ENCODE data around the gene IKBKE. TPM values are rescaled to one million over a fixed set of nuclear protein-coding genes. Genes with fewer than 3 reads are reported as not detected.

IKBKE gene
- total and polyA plus RNA-seq, 2 donors, result 17.1 to 23.9 TPM

DNA sequence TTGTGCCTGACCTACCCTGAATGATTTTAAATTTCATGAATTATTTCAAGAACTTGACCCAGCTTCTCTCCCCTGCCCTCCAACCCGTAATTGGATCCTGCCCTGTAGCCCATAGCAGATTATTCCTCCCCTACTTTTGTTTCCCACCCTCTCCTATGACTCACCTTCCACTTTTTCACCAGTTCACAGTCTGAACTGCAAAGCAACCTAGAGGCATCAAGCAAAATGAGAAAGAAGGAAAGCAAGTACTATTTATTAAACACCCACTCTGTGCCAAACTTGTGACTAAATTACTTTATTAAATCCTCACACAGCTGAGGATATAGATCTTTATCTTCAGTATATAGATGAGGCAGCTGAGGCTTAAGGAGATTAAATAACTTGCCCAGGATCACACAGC, 20.7 kb upstream of the IKBKE start:
- no peaks in the 10 kb centered on the region for H3K4me1 ChIP-seq (ENCODE audit: control insufficient read depth in 2 of 2, insufficient read depth in 2 of 2, low read length in 2 of 2)
- H3K36me3 ChIP-seq (ENCODE audit: control insufficient read depth in 2 of 2, insufficient read depth in 2 of 2, low read length in 1 of 2), result peaks cover 35 to 62% of the 10 kb centered on the region in 2 donors
- H3K4me3 ChIP-seq (ENCODE audit: low read length in 2 of 2), result no peak overlapping the region
- no peak overlapping the region for H3K27ac ChIP-seq (ENCODE audit: low read depth in 1 of 2, low read length in 1 of 2)
- DNase-seq (ENCODE audit: low read depth in 6 of 9, low spot score in 9 of 9), result no peak
- no peaks in the 10 kb centered on the region for H3K27me3 ChIP-seq (ENCODE audit: control insufficient read depth in 2 of 2, insufficient read depth in 1 of 2, low read length in 1 of 2)
- H3K9me3 ChIP-seq (ENCODE audit: control insufficient read depth in 2 of 2, insufficient read depth in 1 of 2, low read length in 1 of 2), result no peaks in the 10 kb centered on the region
- WGBS, result 95% methylated on average over 1 of the region's 1 CpG

DNA sequence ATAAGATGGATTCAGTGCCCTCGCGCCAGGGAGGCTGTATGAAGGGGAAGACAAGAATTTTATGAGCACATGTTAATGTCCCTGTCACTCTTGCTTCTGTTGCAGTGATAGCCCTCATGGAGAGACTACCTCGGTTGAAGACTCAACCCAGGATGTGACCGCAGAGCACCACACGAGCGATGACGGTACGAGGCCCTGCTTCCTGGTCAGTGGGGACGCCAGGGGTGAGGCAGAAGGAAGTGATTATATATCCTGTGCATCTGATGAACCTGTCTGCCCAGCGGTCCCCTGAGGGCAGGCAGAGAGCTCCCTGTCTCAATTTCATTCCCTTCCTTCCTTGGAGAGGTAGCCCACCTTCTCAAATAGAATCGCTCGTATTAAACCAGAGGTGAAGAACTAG, 20.0 kb upstream of the IKBKE start:
- no peak overlapping the region for H3K27ac ChIP-seq (ENCODE audit: low read depth in 1 of 2, low read length in 1 of 2)
- no peaks in the 10 kb centered on the region for H3K27me3 ChIP-seq (ENCODE audit: control insufficient read depth in 2 of 2, insufficient read depth in 1 of 2, low read length in 1 of 2)
- 97% methylated on average over 12 of the region's 12 CpGs for WGBS
- H3K9me3 ChIP-seq (ENCODE audit: control insufficient read depth in 2 of 2, insufficient read depth in 1 of 2, low read length in 1 of 2), result no peaks in the 10 kb centered on the region
- H3K36me3 ChIP-seq (ENCODE audit: control insufficient read depth in 2 of 2, insufficient read depth in 2 of 2, low read length in 1 of 2), result peaks cover 40 to 62% of the 10 kb centered on the region in 2 donors
- DNase-seq (ENCODE audit: low read depth in 6 of 9, low spot score in 9 of 9), result no peak
- H3K4me1 ChIP-seq (ENCODE audit: control insufficient read depth in 2 of 2, insufficient read depth in 2 of 2, low read length in 2 of 2), result no peaks in the 10 kb centered on the region
- H3K4me3 ChIP-seq (ENCODE audit: low read length in 2 of 2), result no peak overlapping the region

DNA sequence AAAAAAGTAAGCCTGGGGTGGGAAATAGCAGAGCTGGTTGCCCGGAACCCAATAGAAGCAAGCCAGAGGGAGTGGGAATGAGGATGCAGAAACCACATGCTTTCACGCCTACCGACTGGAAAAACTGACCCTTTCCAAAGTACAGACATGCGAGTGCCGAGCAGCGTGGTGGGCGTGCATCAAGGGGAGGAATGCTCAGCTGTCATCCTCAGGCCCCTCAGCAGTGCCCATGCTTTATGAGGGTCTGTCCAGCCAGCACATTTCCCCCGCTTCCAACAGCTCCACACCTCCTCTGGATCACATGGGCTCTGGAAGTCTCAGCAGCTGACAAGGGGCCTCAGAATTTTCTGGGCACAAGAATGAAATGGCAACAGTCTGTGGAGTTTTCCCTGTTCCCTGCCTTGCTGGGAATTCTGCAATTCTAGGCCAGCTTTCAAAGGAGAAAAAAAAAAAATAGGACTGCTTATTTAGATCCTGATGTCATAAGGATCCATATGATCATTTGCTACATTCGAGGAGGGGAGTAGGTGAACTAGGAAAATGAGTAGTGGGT, 19.1 kb upstream of the IKBKE start:
- Histone ChIP-seq H3K27ac (ENCODE audit: low read depth in 1 of 2, low read length in 1 of 2) (no peak overlapping the region), H3K9me3 (ENCODE audit: control insufficient read depth in 2 of 2, insufficient read depth in 1 of 2, low read length in 1 of 2) (no peaks in the 10 kb centered on the region), H3K27me3 (ENCODE audit: control insufficient read depth in 2 of 2, insufficient read depth in 1 of 2, low read length in 1 of 2) (no peaks in the 10 kb centered on the region), H3K4me1 (ENCODE audit: control insufficient read depth in 2 of 2, insufficient read depth in 2 of 2, low read length in 2 of 2) (no peaks in the 10 kb centered on the region), H3K36me3 (ENCODE audit: control insufficient read depth in 2 of 2, insufficient read depth in 2 of 2, low read length in 1 of 2) (peaks cover 40 to 58% of the 10 kb centered on the region in 2 donors), H3K4me3 (ENCODE audit: low read length in 2 of 2) (no peak overlapping the region)
- no peak for DNase-seq (ENCODE audit: low read depth in 6 of 9, low spot score in 9 of 9)
- 93% methylated on average over 9 of the region's 9 CpGs for WGBS

DNA sequence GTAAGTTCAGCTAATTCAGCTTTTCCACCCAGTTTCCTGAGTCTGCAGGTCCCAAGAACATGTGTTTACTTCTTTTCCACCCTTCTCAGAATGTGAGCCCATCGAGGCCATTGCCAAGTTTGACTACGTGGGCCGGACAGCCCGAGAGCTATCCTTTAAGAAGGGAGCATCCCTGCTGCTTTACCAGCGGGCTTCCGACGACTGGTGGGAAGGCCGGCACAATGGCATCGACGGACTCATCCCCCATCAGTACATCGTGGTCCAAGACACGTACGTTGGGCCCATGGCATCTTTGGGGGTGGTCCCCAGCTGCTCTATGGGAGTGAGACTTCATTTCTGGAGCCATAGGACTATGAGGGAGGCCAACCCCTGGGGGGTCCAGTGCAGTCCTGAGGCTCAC, 17.2 kb upstream of the IKBKE start:
- Histone ChIP-seq H3K4me1 (ENCODE audit: control insufficient read depth in 2 of 2, insufficient read depth in 2 of 2, low read length in 2 of 2) (no peaks in the 10 kb centered on the region), H3K4me3 (ENCODE audit: low read length in 2 of 2) (no peak overlapping the region), H3K27ac (ENCODE audit: low read depth in 1 of 2, low read length in 1 of 2) (no peak overlapping the region), H3K9me3 (ENCODE audit: control insufficient read depth in 2 of 2, insufficient read depth in 1 of 2, low read length in 1 of 2) (no peaks in the 10 kb centered on the region), H3K27me3 (ENCODE audit: control insufficient read depth in 2 of 2, insufficient read depth in 1 of 2, low read length in 1 of 2) (no peaks in the 10 kb centered on the region), H3K36me3 (ENCODE audit: control insufficient read depth in 2 of 2, insufficient read depth in 2 of 2, low read length in 1 of 2) (peaks cover 35 to 44% of the 10 kb centered on the region in 2 donors)
- 98% methylated on average over 13 of the region's 13 CpGs for WGBS
- no peak for DNase-seq (ENCODE audit: low read depth in 6 of 9, low spot score in 9 of 9)

DNA sequence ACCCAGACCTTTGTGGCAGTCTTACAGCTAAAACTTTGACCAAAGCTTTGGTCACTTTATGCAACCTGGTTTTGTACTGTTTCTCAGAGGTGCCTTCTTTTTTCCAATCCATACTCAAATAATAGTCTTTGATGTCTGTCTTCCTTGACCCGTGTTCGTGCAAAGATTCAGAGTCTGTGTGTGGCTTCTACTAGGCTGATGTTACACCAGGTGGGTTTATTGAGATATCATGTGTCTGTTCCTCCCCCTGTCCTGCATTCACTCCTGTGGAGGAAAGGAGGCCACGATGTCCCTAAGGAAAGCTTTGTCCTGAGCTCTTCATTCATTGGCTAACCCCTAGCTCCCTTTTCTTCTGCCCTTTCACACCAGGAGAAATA, 15.0 kb upstream of the IKBKE start:
- no peak for DNase-seq (ENCODE audit: low read depth in 6 of 9, low spot score in 9 of 9)
- WGBS, result 95% methylated on average over 3 of the region's 3 CpGs
- Histone ChIP-seq H3K36me3 (ENCODE audit: control insufficient read depth in 2 of 2, insufficient read depth in 2 of 2, low read length in 1 of 2) (peaks cover 33 to 44% of the 10 kb centered on the region in 2 donors), H3K27me3 (ENCODE audit: control insufficient read depth in 2 of 2, insufficient read depth in 1 of 2, low read length in 1 of 2) (no peaks in the 10 kb centered on the region), H3K4me1 (ENCODE audit: control insufficient read depth in 2 of 2, insufficient read depth in 2 of 2, low read length in 2 of 2) (no peaks in the 10 kb centered on the region), H3K4me3 (ENCODE audit: low read length in 2 of 2) (no peak overlapping the region), H3K27ac (ENCODE audit: low read depth in 1 of 2, low read length in 1 of 2) (no peak overlapping the region), H3K9me3 (ENCODE audit: control insufficient read depth in 2 of 2, insufficient read depth in 1 of 2, low read length in 1 of 2) (no peaks in the 10 kb centered on the region)

DNA sequence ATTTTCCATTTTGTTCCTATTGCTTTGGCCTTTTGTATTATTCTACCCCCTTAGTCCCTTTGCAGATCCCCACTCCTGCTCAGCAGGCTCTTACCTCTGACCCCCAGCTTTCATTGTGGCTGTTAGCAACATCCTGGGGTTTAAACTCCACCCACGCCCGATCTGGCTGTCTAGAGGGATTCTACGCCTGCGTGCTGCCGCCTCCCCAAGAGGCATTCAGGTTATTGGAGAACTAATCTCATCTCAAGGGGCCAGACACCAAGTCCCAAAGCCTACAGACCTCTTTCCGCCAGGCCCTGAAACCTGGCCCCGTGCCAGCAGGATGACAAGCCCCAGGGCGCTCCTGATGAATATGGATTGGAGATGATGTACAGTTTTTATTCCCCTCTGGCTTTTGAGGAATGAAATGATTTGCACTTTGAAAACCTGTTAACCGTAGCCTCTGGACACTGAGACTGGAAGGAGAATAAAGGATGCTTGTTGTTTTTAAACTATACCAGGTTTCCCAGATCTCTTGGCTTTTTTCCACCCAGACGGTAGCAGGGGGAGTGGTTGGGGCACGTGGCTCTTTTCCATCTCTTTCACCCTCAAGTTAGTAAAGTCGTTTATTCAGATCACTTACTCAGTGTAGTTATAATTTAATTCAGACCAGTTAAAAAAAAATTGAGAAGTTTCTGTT, 14.5 kb upstream of the IKBKE start:
- H3K4me3 ChIP-seq (ENCODE audit: low read length in 2 of 2), result no peak overlapping the region
- no peak for DNase-seq (ENCODE audit: low read depth in 6 of 9, low spot score in 9 of 9)
- no peaks in the 10 kb centered on the region for H3K4me1 ChIP-seq (ENCODE audit: control insufficient read depth in 2 of 2, insufficient read depth in 2 of 2, low read length in 2 of 2)
- H3K36me3 ChIP-seq (ENCODE audit: control insufficient read depth in 2 of 2, insufficient read depth in 2 of 2, low read length in 1 of 2), result peaks cover 28 to 39% of the 10 kb centered on the region in 2 donors
- WGBS, result 88% methylated on average over 12 of the region's 12 CpGs
- no peak overlapping the region for H3K27ac ChIP-seq (ENCODE audit: low read depth in 1 of 2, low read length in 1 of 2)
- H3K27me3 ChIP-seq (ENCODE audit: control insufficient read depth in 2 of 2, insufficient read depth in 1 of 2, low read length in 1 of 2), result no peaks in the 10 kb centered on the region
- no peaks in the 10 kb centered on the region for H3K9me3 ChIP-seq (ENCODE audit: control insufficient read depth in 2 of 2, insufficient read depth in 1 of 2, low read length in 1 of 2)

DNA sequence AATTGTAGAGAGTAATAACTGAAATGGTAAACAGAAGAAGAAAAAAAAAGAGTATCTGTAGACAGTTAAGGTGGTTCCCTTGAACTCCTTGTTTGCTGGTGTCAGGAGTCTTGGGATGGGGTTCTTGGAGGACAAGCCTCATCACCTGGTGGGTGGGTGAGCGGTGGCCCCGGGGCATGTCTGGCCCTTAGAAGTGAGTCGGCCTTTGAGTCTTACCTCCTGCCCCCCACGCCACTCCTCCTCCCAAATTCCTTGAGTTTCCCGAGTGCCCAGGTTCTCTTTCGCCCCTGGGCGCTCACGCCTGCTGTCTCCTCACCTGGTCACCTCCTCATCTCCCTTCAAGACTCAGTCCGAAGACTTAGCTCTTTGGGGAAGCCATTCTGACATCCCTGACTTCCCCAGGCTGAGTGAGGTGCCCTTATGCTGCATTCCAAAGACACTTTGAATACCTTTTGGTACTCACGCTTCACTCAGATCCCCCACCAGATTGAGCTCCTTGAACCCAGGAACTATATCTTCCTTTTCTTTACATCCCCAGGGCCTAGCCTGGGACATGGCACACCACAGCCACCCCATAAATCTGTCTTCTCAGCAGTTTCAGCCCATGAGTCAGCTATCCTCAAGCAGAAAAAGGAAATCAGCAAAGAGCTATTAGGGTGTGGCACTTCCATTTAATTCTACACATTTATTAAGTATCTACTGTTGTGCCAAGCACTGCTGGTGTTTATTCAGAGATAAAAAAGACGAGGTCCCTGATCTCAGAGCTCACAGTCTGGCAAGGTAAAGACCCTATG, 13.5 kb upstream of the IKBKE start:
- H3K27me3 ChIP-seq (ENCODE audit: control insufficient read depth in 2 of 2, insufficient read depth in 1 of 2, low read length in 1 of 2), result no peaks in the 10 kb centered on the region
- H3K27ac ChIP-seq (ENCODE audit: low read depth in 1 of 2, low read length in 1 of 2), result no peak overlapping the region
- H3K4me3 ChIP-seq (ENCODE audit: low read length in 2 of 2), result no peak overlapping the region
- DNase-seq (ENCODE audit: low read depth in 6 of 9, low spot score in 9 of 9), result no peak
- no peaks in the 10 kb centered on the region for H3K9me3 ChIP-seq (ENCODE audit: control insufficient read depth in 2 of 2, insufficient read depth in 1 of 2, low read length in 1 of 2)
- H3K36me3 ChIP-seq (ENCODE audit: control insufficient read depth in 2 of 2, insufficient read depth in 2 of 2, low read length in 1 of 2), result peaks cover 27 to 30% of the 10 kb centered on the region in 2 donors
- 97% methylated on average over 11 of the region's 11 CpGs for WGBS
- H3K4me1 ChIP-seq (ENCODE audit: control insufficient read depth in 2 of 2, insufficient read depth in 2 of 2, low read length in 2 of 2), result no peaks in the 10 kb centered on the region

DNA sequence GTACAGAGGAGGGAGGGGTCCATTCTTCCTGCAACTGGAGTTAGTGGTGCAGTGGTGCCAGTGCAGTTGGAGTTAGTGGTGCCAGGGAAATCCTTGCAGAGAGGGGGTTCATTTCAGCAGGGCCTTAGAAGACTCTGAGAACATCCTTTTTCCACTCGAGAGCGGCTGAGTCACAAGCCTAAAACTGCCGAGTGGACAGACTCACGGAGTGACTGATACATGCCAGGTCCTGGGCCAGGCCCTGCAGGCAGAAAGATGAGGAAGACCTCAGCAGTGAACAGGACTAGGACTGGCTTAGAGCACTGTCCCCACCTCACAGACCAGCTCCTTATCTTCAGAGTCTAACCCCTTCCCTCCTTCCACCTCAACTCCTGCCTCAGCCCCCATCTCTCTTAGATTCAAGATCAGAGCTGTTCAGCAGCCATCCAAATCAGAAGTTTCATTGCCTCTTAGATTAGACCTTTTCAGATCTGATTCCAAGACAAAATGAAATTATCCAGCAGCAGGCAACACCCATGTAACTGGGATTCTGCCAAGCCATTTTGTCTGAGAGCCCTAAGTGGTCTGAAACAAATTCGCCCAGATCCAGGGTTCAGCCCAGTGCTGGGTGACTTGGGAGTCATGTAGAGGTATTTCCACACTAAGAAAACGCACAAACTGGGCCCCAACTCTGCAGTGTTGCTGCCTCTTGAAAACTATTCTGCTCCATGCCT, 12.7 kb upstream of the IKBKE start:
- H3K36me3 ChIP-seq (ENCODE audit: control insufficient read depth in 2 of 2, insufficient read depth in 2 of 2, low read length in 1 of 2), result peaks cover 26 to 27% of the 10 kb centered on the region in 2 donors
- no peaks in the 10 kb centered on the region for H3K9me3 ChIP-seq (ENCODE audit: control insufficient read depth in 2 of 2, insufficient read depth in 1 of 2, low read length in 1 of 2)
- H3K27ac ChIP-seq (ENCODE audit: low read depth in 1 of 2, low read length in 1 of 2), result no peak overlapping the region
- peaks cover 0 to under 1% of the 10 kb centered on the region in 2 donors for H3K4me1 ChIP-seq (ENCODE audit: control insufficient read depth in 2 of 2, insufficient read depth in 2 of 2, low read length in 2 of 2)
- 98% methylated on average over 6 of the region's 6 CpGs for WGBS
- no peaks in the 10 kb centered on the region for H3K27me3 ChIP-seq (ENCODE audit: control insufficient read depth in 2 of 2, insufficient read depth in 1 of 2, low read length in 1 of 2)
- no peak overlapping the region for H3K4me3 ChIP-seq (ENCODE audit: low read length in 2 of 2)
- no peak for DNase-seq (ENCODE audit: low read depth in 6 of 9, low spot score in 9 of 9)

DNA sequence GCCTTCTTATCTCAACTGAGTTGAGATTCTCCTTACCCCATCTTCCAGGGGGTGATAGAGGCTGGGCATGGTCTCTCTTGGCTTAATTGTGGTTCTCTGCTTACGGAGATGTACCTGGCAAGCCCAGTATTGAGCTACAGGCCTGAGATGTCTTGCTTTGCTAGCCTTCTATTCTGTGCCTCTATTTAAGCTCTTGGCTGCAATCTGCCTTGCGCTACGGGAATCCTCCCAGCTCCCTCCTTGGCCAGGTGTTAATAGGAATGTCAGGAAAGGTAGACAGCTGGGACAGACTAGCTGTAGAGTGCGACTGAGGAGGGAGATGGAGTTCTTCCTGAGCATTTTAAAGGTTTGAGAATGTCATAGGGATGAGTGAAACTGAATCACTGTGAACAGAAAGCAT, 10.6 kb upstream of the IKBKE start:
- H3K4me1 ChIP-seq (ENCODE audit: control insufficient read depth in 2 of 2, insufficient read depth in 2 of 2, low read length in 2 of 2), result peaks cover 0 to 4% of the 10 kb centered on the region in 2 donors

More for the DNA sequence above, 10.6 kb upstream of the IKBKE start:
- DNase-seq (ENCODE audit: low read depth in 6 of 9, low spot score in 9 of 9), result no peak
- Histone ChIP-seq H3K27me3 (ENCODE audit: control insufficient read depth in 2 of 2, insufficient read depth in 1 of 2, low read length in 1 of 2) (no peaks in the 10 kb centered on the region), H3K4me3 (ENCODE audit: low read length in 2 of 2) (no peak overlapping the region), H3K36me3 (ENCODE audit: control insufficient read depth in 2 of 2, insufficient read depth in 2 of 2, low read length in 1 of 2) (peaks cover 8 to 17% of the 10 kb centered on the region in 2 donors), H3K27ac (ENCODE audit: low read depth in 1 of 2, low read length in 1 of 2) (no peak overlapping the region), H3K9me3 (ENCODE audit: control insufficient read depth in 2 of 2, insufficient read depth in 1 of 2, low read length in 1 of 2) (no peaks in the 10 kb centered on the region)
- WGBS, result 98% methylated on average over 4 of the region's 4 CpGs

Data from thymus (tissue), 11 donors.